Fibroblast of lung (primary cell): ENCODE data around the gene PLAAT1. TPM values are rescaled to one million over a fixed set of nuclear protein-coding genes. Genes with fewer than 3 reads are reported as not detected.
A peak's percentile ranks its signal among the peaks of the same experiment; 100 is the strongest.

Experiments
- DNase-seq, 2 donors: peaks; one replicate each; pipeline versions ENCODE4 v3.0.0 to v3.0.0-alpha.2; 2010; ENCODE audit warnings: low read depth in 2 of 2
- H2AFZ ChIP-seq: 2 replicates; pipeline ENCODE4 v1.5.1; 2012; ENCODE audit warnings: low read length, control low read depth, inconsistent platforms
- H3K27ac ChIP-seq: 2 replicates; pipeline ENCODE4 v1.5.1; 2011; ENCODE audit warnings: low read length, control low read depth; ENCODE audit not compliant: insufficient read depth
- H3K27me3 ChIP-seq: 2 replicates; pipeline ENCODE4 v1.5.1; 2011; ENCODE audit warnings: mild to moderate bottlenecking, low read length; ENCODE audit not compliant: control insufficient read depth, insufficient read depth
- H3K36me3 ChIP-seq: 2 replicates; pipeline ENCODE4 v1.5.1; 2011; ENCODE audit warnings: low read length; ENCODE audit not compliant: control insufficient read depth, insufficient read depth
- H3K4me1 ChIP-seq: 2 replicates; pipeline ENCODE4 v1.5.1; 2011; ENCODE audit warnings: low read length; ENCODE audit not compliant: control insufficient read depth, insufficient read depth; ENCODE audit errors: extremely low read depth
- H3K4me2 ChIP-seq: 2 replicates; pipeline ENCODE4 v1.5.1; 2011; ENCODE audit warnings: low read length, control low read depth; ENCODE audit not compliant: insufficient read depth; ENCODE audit errors: extremely low read depth
- H3K4me3 ChIP-seq, 4 experiments: fragments of 200-600 bp in 1 of 4; sonication (generic) in 1 of 4; replicated peaks in 1 of 4; 2 replicates each; pipeline ENCODE4 v1.5.1; 2011 to 2016; ENCODE audit warnings: low read length in 4 of 4, low read depth in 3 of 4, mild to moderate bottlenecking in 3 of 4, control low read depth in 2 of 4, inconsistent platforms in 1 of 4, mixed read lengths in 1 of 4; ENCODE audit not compliant: insufficient read depth in 1 of 4; ENCODE audit errors: control extremely low read depth in 1 of 4
- H3K79me2 ChIP-seq: 2 replicates; pipeline ENCODE4 v1.5.1; 2012; ENCODE audit warnings: mild to moderate bottlenecking, low read length, inconsistent platforms; ENCODE audit not compliant: control insufficient read depth, insufficient read depth
- H3K9ac ChIP-seq: 2 replicates; pipeline ENCODE4 v1.5.1; 2011; ENCODE audit warnings: mild to moderate bottlenecking, low read length, control low read depth; ENCODE audit not compliant: insufficient read depth
- H3K9me3 ChIP-seq: 2 replicates; pipeline ENCODE4 v1.5.1; 2012; ENCODE audit warnings: low read depth, low read length; ENCODE audit not compliant: control insufficient read depth, insufficient read depth
- H4K20me1 ChIP-seq: 2 replicates; pipeline ENCODE4 v1.5.1; 2011; ENCODE audit warnings: low read length; ENCODE audit not compliant: control insufficient read depth, insufficient read depth; ENCODE audit errors: extremely low read depth
- CTCF ChIP-seq, 2 donors: IDR thresholded peaks in 1 of 2; conservative IDR thresholded peaks in 1 of 2; 1 replicate in 1 of 2; 2 replicates in 1 of 2; pipeline ENCODE4 v1.5.1; 2011 to 2012; ENCODE audit warnings: low read length in 2 of 2, control low read depth in 1 of 2, inconsistent platforms in 1 of 2, low read depth in 1 of 2, mild to moderate bottlenecking in 1 of 2
- EZH2 ChIP-seq: IDR thresholded peaks from 2 replicates; pipeline ENCODE4 v1.5.1; 2012; ENCODE audit warnings: low read length, control low read depth, mild to moderate bottlenecking; ENCODE audit errors: missing control alignments
- polyA plus RNA-seq, 2 donors: library from polyadenylated mRNA; depleted of rRNA in 1 of 2; stranded (reverse) in 1 of 2; unstranded in 1 of 2; fragments of >200 nt; gene quantifications; 2 replicates each; pipeline ENCODE4 v1.2.1, GENCODE V29; 2011 to 2012; ENCODE audit warnings: missing spikeins in 1 of 2
- total RNA-seq: library from RNA; depleted of rRNA; stranded (reverse); fragments of >200 nt; gene quantifications from 2 replicates; pipeline ENCODE4 v1.2.1, GENCODE V29; 2014

PLAAT1 gene
- total and polyA plus RNA-seq, 2 donors (not counting 1 experiment from before 2014, with no cell fraction given): 0.07 TPM; not detected in 1

- Histone ChIP-seq H3K4me2 (no peak overlapping the region), H3K79me2 (no peaks in the 10 kb centered on the region), H3K36me3 (no peaks in the 10 kb centered on the region), H3K27ac (no peak overlapping the region), H3K4me3 (no peak overlapping the region), H2AFZ (no peak overlapping the region), H3K4me1 (no peaks in the 10 kb centered on the region), H3K9me3 (no peaks in the 10 kb centered on the region), H3K9ac (no peak overlapping the region), H3K27me3 (no peaks in the 10 kb centered on the region), H4K20me1 (no peaks in the 10 kb centered on the region)
- TF ChIP-seq EZH2 (no peak), CTCF (conservative IDR thresholded peaks at IDR 0.05 in 1 of 2, IDR thresholded peaks at IDR 0.05 in 1 of 2; ENCODE audit: low read depth in 1 of 2, low read length in 2 of 2) (no peak)
- peak in 1 of 2 donors; percentile 3 for DNase-seq
These were observed 33.4 kb upstream of the PLAAT1 start for GRCh38 chr3:193207290-193208273.

GRCh38 chr3:193210618-193211017 is 30.4 kb upstream of the PLAAT1 start:
- Histone ChIP-seq H3K79me2 (no peaks in the 10 kb centered on the region), H3K27ac (no peak overlapping the region), H3K27me3 (no peaks in the 10 kb centered on the region), H3K9ac (no peak overlapping the region), H3K9me3 (no peaks in the 10 kb centered on the region), H3K36me3 (no peaks in the 10 kb centered on the region), H2AFZ (no peak overlapping the region), H3K4me2 (no peak overlapping the region), H3K4me3 (no peak overlapping the region), H4K20me1 (no peaks in the 10 kb centered on the region), H3K4me1 (no peaks in the 10 kb centered on the region)
- TF ChIP-seq EZH2 (no peak), CTCF (conservative IDR thresholded peaks at IDR 0.05 in 1 of 2, IDR thresholded peaks at IDR 0.05 in 1 of 2; ENCODE audit: low read depth in 1 of 2, low read length in 2 of 2) (no peak)
- no peak for DNase-seq

GRCh38 chr3:193211173-193211572 is 29.8 kb upstream of the PLAAT1 start:
- TF ChIP-seq EZH2 (no peak), CTCF (conservative IDR thresholded peaks at IDR 0.05 in 1 of 2, IDR thresholded peaks at IDR 0.05 in 1 of 2; ENCODE audit: low read depth in 1 of 2, low read length in 2 of 2) (no peak)
- Histone ChIP-seq H3K9me3 (no peaks in the 10 kb centered on the region), H3K9ac (no peak overlapping the region), H3K27ac (no peak overlapping the region), H3K27me3 (no peaks in the 10 kb centered on the region), H3K4me3 (no peak overlapping the region), H3K79me2 (no peaks in the 10 kb centered on the region), H4K20me1 (no peaks in the 10 kb centered on the region), H3K4me2 (no peak overlapping the region), H3K4me1 (no peaks in the 10 kb centered on the region), H2AFZ (no peak overlapping the region), H3K36me3 (no peaks in the 10 kb centered on the region)
- no peak for DNase-seq
